ENCODE data around the gene GDPD3. TPM values are rescaled to one million over a fixed set of nuclear protein-coding genes. Genes with fewer than 3 reads are reported as not detected.

GDPD3 gene
- total and polyA plus RNA-seq, 2 of the 13 experiments (the other 11 are each of a cell fraction or from before 2014, with no cell fraction given): 18.7 to 20.6 TPM

DNA sequence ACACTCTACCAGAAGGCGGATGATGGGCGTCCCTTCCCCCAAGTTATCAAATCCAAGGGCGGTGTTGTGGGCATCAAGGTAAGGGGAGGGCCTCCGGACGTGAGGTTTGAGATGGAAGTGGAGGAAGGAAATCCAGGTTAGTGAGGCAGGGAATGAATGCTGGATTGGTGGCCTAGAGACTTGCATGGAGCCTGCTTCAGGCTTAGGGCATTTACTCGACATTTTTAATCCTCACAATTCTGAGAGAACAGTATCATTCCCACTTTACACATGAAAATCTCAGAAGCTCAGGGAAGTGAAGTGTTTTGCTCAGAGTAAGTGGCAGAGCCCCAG lies 45.8 kb downstream of the GDPD3 start (continued):
- no peak for TF ChIP-seq KLF12 (CRISPR knock-in tag; IDR thresholded peaks at IDR 0.05; ENCODE audit: borderline replicate concordance)
- no peak for TF ChIP-seq NCOA5 (CRISPR knock-in tag; IDR thresholded peaks at IDR 0.05)
- TF ChIP-seq ZMYM3 (CRISPR knock-in tag; IDR thresholded peaks at IDR 0.05): no peak
- TF ChIP-seq, protein P1, sequence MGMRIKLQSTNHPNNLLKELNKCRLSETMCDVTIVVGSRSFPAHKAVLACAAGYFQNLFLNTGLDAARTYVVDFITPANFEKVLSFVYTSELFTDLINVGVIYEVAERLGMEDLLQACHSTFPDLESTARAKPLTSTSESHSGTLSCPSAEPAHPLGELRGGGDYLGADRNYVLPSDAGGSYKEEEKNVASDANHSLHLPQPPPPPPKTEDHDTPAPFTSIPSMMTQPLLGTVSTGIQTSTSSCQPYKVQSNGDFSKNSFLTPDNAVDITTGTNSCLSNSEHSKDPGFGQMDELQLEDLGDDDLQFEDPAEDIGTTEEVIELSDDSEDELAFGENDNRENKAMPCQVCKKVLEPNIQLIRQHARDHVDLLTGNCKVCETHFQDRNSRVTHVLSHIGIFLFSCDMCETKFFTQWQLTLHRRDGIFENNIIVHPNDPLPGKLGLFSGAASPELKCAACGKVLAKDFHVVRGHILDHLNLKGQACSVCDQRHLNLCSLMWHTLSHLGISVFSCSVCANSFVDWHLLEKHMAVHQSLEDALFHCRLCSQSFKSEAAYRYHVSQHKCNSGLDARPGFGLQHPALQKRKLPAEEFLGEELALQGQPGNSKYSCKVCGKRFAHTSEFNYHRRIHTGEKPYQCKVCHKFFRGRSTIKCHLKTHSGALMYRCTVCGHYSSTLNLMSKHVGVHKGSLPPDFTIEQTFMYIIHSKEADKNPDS (CRISPR knock-in tag; IDR thresholded peaks at IDR 0.05): no peak
- TF ChIP-seq ZNF792 (CRISPR knock-in tag; IDR thresholded peaks at IDR 0.05): no peak
- 0 out of 2 replicates have a peak, but pooled peaks have one; percentile 39 for TF ChIP-seq ZNF605 (CRISPR knock-in tag; IDR thresholded peaks at IDR 0.05)
- no peak for TF ChIP-seq FOXK1 (CRISPR knock-in tag; IDR thresholded peaks at IDR 0.05; ENCODE audit: borderline replicate concordance, low read depth)
- no peak for TF ChIP-seq ZNF75D (CRISPR knock-in tag; IDR thresholded peaks at IDR 0.05; ENCODE audit: borderline replicate concordance)
- no peak for TF ChIP-seq ISL2 (CRISPR knock-in tag; IDR thresholded peaks at IDR 0.05)
- no peak for TF ChIP-seq ZNF589 (CRISPR knock-in tag; conservative IDR thresholded peaks at IDR 0.05)
- TF ChIP-seq FOXP1 (IDR thresholded peaks at IDR 0.05): no peak
- no peak for TF ChIP-seq FOXP1 (CRISPR knock-in tag; IDR thresholded peaks at IDR 0.05)
- TF ChIP-seq, protein P2, sequence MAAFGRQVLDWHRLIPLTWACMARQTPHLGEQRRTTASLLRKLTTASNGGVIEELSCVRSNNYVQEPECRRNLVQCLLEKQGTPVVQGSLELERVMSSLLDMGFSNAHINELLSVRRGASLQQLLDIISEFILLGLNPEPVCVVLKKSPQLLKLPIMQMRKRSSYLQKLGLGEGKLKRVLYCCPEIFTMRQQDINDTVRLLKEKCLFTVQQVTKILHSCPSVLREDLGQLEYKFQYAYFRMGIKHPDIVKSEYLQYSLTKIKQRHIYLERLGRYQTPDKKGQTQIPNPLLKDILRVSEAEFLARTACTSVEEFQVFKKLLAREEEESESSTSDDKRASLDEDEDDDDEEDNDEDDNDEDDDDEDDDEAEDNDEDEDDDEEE (CRISPR knock-in tag; IDR thresholded peaks at IDR 0.05): no peak
- no peak for TF ChIP-seq REPIN1 (CRISPR knock-in tag; IDR thresholded peaks at IDR 0.05; ENCODE audit: borderline replicate concordance, low read depth)
- TF ChIP-seq, protein P3, sequence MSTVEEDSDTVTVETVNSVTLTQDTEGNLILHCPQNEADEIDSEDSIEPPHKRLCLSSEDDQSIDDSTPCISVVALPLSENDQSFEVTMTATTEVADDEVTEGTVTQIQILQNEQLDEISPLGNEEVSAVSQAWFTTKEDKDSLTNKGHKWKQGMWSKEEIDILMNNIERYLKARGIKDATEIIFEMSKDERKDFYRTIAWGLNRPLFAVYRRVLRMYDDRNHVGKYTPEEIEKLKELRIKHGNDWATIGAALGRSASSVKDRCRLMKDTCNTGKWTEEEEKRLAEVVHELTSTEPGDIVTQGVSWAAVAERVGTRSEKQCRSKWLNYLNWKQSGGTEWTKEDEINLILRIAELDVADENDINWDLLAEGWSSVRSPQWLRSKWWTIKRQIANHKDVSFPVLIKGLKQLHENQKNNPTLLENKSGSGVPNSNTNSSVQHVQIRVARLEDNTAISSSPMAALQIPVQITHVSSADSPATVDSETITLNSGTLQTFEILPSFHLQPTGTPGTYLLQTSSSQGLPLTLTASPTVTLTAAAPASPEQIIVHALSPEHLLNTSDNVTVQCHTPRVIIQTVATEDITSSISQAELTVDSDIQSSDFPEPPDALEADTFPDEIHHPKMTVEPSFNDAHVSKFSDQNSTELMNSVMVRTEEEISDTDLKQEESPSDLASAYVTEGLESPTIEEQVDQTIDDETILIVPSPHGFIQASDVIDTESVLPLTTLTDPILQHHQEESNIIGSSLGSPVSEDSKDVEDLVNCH (CRISPR knock-in tag; IDR thresholded peaks at IDR 0.05): no peak
- TF ChIP-seq ZNF674 (CRISPR knock-in tag; IDR thresholded peaks at IDR 0.05; ENCODE audit: low read depth): 0 out of 2 replicates have a peak, but pooled peaks have one; percentile 4
- no peak for TF ChIP-seq RCOR2 (CRISPR knock-in tag; IDR thresholded peaks at IDR 0.05)
- TF ChIP-seq, protein P4, sequence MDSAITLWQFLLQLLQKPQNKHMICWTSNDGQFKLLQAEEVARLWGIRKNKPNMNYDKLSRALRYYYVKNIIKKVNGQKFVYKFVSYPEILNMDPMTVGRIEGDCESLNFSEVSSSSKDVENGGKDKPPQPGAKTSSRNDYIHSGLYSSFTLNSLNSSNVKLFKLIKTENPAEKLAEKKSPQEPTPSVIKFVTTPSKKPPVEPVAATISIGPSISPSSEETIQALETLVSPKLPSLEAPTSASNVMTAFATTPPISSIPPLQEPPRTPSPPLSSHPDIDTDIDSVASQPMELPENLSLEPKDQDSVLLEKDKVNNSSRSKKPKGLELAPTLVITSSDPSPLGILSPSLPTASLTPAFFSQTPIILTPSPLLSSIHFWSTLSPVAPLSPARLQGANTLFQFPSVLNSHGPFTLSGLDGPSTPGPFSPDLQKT (CRISPR knock-in tag; IDR thresholded peaks at IDR 0.05; ENCODE audit: borderline replicate concordance): no peak
- no peak for TF ChIP-seq ZNF547 (CRISPR knock-in tag; IDR thresholded peaks at IDR 0.05)
- no peak for TF ChIP-seq MBNL3 (CRISPR knock-in tag; conservative IDR thresholded peaks at IDR 0.05)

Data from HepG2 (cell line).